Esophagus muscularis mucosa (tissue), 3 donors: ENCODE data around the gene CACNB4.

Experiments used
- CTCF ChIP-seq, 3 experiments: fragments of 200-600 bp in 2 of 3; fragments of 450-650 bp in 1 of 3; sonication (generic) in 2 of 3; IDR thresholded peaks; one replicate each; pipeline ENCODE4 v1.5.1; 2017 to 2019; ENCODE audit warnings: antibody characterized with exemption in 3 of 3, mild to moderate bottlenecking in 2 of 3, moderate library complexity in 1 of 3
- POLR2A ChIP-seq: fragments of 450-650 bp; IDR thresholded peaks from one replicate; pipeline ENCODE4 v1.6.1; 2017; ENCODE audit warnings: antibody characterized with exemption, moderate library complexity, mild to moderate bottlenecking, low read depth

- TF ChIP-seq CTCF (IDR thresholded peaks at IDR 0.05) (no peak), POLR2A (no peak)
These were observed 219.9 kb downstream of the CACNB4 start for GRCh38 chr2:151878655-151879563.
